Gastrocnemius medialis (tissue), 4 donors: ENCODE data around the gene NUB1. TPM values are rescaled to one million over a fixed set of nuclear protein-coding genes. Genes with fewer than 3 reads are reported as not detected.

Source experiments
- ATAC-seq, 2 donors: fragments of 150-250 bp; one replicate each; pipeline ENCODE4 v1.9.1; 2016
- DNase-seq, 2 donors: peaks; one replicate each; pipeline ENCODE4 v3.0.0-alpha.2; 2019
- H3K27ac ChIP-seq, 4 donors: fragments of 200-600 bp; sonication (generic); 1 replicate in 1 of 4; 2 replicates in 3 of 4; pipeline ENCODE4 v1.5.1; 2016 to 2018; ENCODE audit warnings: mild to moderate bottlenecking in 2 of 4, moderate library complexity in 1 of 4
- H3K27me3 ChIP-seq, 3 donors: fragments of 200-600 bp; sonication (generic) in 2 of 3; 1 replicate in 1 of 3; 2 replicates in 2 of 3; pipeline versions ENCODE4 v1.5.1 to v1.6.0; 2016 to 2019; ENCODE audit warnings: mild to moderate bottlenecking in 1 of 3, moderate library complexity in 1 of 3
- H3K36me3 ChIP-seq, 2 donors: fragments of 200-600 bp; sonication (generic) in 1 of 2; one replicate each; pipeline ENCODE4 v1.5.1; 2017 to 2018
- H3K4me1 ChIP-seq, 2 donors: fragments of 200-600 bp; sonication (generic) in 1 of 2; one replicate each; pipeline ENCODE4 v1.5.1; 2016 to 2017; ENCODE audit warnings: mild to moderate bottlenecking in 2 of 2
- H3K4me3 ChIP-seq, 4 donors: fragments of 200-600 bp; sonication (generic) in 3 of 4; 1 replicate in 1 of 4; 2 replicates in 3 of 4; pipeline ENCODE4 v1.5.1; 2016 to 2019; ENCODE audit warnings: mild to moderate bottlenecking in 2 of 4
- H3K9me3 ChIP-seq, 3 donors: fragments of 200-600 bp; sonication (generic) in 2 of 3; 1 replicate in 1 of 3; 2 replicates in 2 of 3; pipeline ENCODE4 v1.5.1; 2016 to 2019
- CTCF ChIP-seq, 5 experiments: fragments of 450-650 bp in 3 of 5; fragments of 200-600 bp in 2 of 5; sonication (generic) in 2 of 5; IDR thresholded peaks in 4 of 5; conservative IDR thresholded peaks in 1 of 5; 1 replicate in 4 of 5; 2 replicates in 1 of 5; pipeline ENCODE4 v1.5.1; 2016 to 2019; ENCODE audit warnings: antibody characterized with exemption in 5 of 5, mild to moderate bottlenecking in 3 of 5, moderate library complexity in 3 of 5
- POLR2A ChIP-seq, 2 donors: fragments of 450-650 bp; IDR thresholded peaks; one replicate each; pipeline ENCODE4 v1.6.1; 2017; ENCODE audit warnings: antibody characterized with exemption in 2 of 2, mild to moderate bottlenecking in 2 of 2, moderate library complexity in 2 of 2
- in situ Hi-C, 4 donors: fragments of 200-750 bp; cut with MboI; loops; one replicate each; pipeline versions ENCODE4 v1.15.0 to v1.8.0; 2017; ENCODE audit warnings: low sequenced_read_pairs in 4 of 4
- intact Hi-C: fragments of 100-400 bp; cut with DNase I; formaldehyde crosslinking; loops from one replicate; pipeline ENCODE4 v1.15.1; 2023; ENCODE audit warnings: low total_unique reads
- total RNA-seq, 4 donors: library from RNA; depleted of rRNA; stranded (reverse); fragments of >200 nt; gene quantifications; one replicate each; pipeline versions ENCODE4 v1.1.0 to v1.2.3, GENCODE V29; 2016

The NUB1 gene
- total RNA-seq, 4 donors from 2014 or later, result 45.3 to 59.0 (median 49.7) TPM

DNA sequence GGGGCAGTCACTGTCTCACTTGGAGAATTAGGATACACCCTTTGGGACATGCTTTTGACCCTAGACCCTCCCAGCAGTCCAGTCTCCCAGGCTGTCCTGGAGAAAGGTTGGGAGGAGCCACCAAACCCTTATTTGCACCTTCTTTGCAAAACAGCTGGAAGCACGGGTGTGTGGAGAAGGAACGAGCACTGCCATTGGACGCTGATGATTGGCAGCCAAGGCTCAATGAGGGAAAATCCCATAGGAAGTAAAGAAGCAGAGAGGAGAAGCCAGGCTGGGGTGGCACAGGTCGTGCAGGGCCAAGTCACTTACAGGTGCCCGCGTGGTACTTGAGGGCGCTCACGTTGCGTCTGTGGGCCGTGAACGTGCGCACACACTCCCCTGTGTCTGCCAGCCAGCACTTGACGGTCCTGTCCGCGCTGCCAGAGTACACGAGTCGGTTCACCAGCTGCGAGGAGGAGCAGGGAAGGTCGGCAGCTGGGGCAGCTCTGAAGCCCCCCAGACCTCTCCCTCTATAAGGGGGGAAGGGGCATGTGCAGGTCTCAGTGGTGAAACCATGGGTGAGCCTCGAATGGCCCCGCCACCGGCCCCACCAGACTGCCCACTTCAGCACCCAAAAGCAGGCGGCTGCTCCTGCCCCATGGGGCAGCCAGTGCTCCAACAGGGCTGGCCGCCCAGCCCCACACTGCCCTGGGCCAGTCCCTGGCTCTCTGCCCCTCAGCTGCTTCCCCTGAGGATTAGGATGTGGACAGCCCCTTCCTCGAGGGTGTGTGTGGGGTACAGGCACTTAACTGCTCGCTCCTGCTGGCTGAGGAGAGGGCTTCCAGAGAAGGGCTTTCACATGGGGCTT, 43.4 kb downstream of the NUB1 start:
- Histone ChIP-seq H3K4me1 (peaks cover 0 to 11% of the 10 kb centered on the region in 2 donors), H3K4me3 (no peak overlapping the region), H3K27ac (no peak overlapping the region), H3K27me3 (peaks cover 26 to 32% (median 26%) of the 10 kb centered on the region in 3 donors), H3K36me3 (no peaks in the 10 kb centered on the region), H3K9me3 (no peaks in the 10 kb centered on the region)
- TF ChIP-seq POLR2A (IDR thresholded peaks at IDR 0.05) (no peak), CTCF (IDR thresholded peaks at IDR 0.05 in 4 of 5, conservative IDR thresholded peaks at IDR 0.05 in 1 of 5) (no peak)
- DNase-seq, result no peak
- in situ Hi-C loops, result no loop called here
- intact Hi-C loops, result no loop called here
- ATAC-seq, result no peak

GRCh38 chr7:151385626-151386300, 44.2 kb downstream of the NUB1 start:
- DNase-seq, result no peak
- no peak for ATAC-seq
- Histone ChIP-seq H3K4me1 (peaks cover 0 to 11% of the 10 kb centered on the region in 2 donors), H3K27me3 (peaks cover 26 to 32% (median 26%) of the 10 kb centered on the region in 3 donors), H3K4me3 (no peak overlapping the region), H3K27ac (no peak overlapping the region), H3K36me3 (no peaks in the 10 kb centered on the region), H3K9me3 (no peaks in the 10 kb centered on the region)
- in situ Hi-C loops, result no loop called here
- intact Hi-C loops, result no loop called here
- TF ChIP-seq POLR2A (IDR thresholded peaks at IDR 0.05) (no peak), CTCF (IDR thresholded peaks at IDR 0.05 in 4 of 5, conservative IDR thresholded peaks at IDR 0.05 in 1 of 5) (no peak)

DNA sequence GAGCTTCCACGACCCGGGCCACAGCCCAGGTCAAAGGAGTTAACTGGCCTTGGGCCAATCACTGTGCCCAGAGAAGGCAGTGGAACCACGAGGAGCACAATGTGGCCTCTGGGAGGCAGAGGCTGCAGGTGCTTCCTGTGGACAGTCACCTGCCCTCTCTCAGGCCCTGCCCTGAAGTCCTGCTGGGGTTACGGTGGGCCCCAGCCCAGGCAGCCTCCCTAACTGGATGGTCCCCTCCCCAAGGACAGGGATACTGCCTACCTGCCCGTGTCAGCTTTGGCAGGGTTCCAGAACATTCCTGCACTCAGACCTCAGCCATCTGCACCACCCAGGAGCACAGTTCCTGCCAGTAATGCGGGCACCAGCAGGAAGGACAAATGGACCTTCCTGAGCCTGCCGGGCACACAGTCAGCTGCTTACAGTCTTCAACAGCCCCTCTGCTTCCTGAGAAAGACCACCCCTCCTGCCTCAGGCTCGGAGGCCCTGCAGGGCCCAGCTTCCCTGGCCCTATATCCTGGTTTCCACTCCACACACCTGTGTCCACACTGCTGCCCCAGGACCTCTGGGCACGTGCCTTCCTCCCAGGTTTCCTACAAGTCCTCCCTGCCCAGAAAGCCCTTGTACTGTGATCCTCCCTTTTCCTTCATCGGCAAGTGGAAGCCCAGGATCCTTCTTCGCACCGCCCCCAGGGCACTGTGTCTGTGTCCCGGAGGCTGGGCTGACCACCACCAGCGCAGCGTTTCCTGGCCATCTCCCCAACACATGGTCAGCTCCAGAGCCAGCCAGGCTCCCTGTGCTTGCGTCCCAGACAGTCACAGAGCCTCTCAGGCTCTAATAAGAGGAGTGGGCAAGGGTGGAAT, 44.9 kb downstream of the NUB1 start:
- Histone ChIP-seq H3K4me3 (no peak overlapping the region), H3K27ac (no peak overlapping the region), H3K27me3 (peaks cover 24 to 28% (median 26%) of the 10 kb centered on the region in 3 donors), H3K36me3 (no peaks in the 10 kb centered on the region), H3K4me1 (peaks cover 0 to 10% of the 10 kb centered on the region in 2 donors), H3K9me3 (no peaks in the 10 kb centered on the region)
- in situ Hi-C loops, result no loop called here
- no peak for ATAC-seq
- no peak for DNase-seq
- no peak for TF ChIP-seq CTCF (IDR thresholded peaks at IDR 0.05 in 4 of 5, conservative IDR thresholded peaks at IDR 0.05 in 1 of 5)
- no peak for TF ChIP-seq POLR2A (IDR thresholded peaks at IDR 0.05)
- intact Hi-C loops, result no loop called here

GRCh38 chr7:151387161-151388006, 45.8 kb downstream of the NUB1 start:
- H3K36me3 ChIP-seq, result no peaks in the 10 kb centered on the region
- peaks cover 0 to 2% of the 10 kb centered on the region in 2 donors for H3K4me1 ChIP-seq
- intact Hi-C loops, result no loop called here
- ATAC-seq (no peak), DNase-seq (no peak)
- H3K9me3 ChIP-seq, result no peaks in the 10 kb centered on the region
- no peak overlapping the region for H3K27ac ChIP-seq
- peaks cover 15 to 20% (median 18%) of the 10 kb centered on the region in 3 donors for H3K27me3 ChIP-seq
- TF ChIP-seq POLR2A (IDR thresholded peaks at IDR 0.05) (no peak), CTCF (IDR thresholded peaks at IDR 0.05 in 4 of 5, conservative IDR thresholded peaks at IDR 0.05 in 1 of 5) (no peak)
- no peak overlapping the region for H3K4me3 ChIP-seq
- in situ Hi-C loops, result no loop called here
